CD14-positive monocyte (primary cell): ENCODE results near the gene CASS4. TPM values are rescaled to one million over a fixed set of nuclear protein-coding genes. Genes with fewer than 3 reads are reported as not detected.

Source experiments
- DNase-seq, 3 donors: peaks; one replicate each; pipeline ENCODE4 v3.0.0-alpha.2; 2011 to 2022
- H2AFZ ChIP-seq: 2 replicates; pipeline ENCODE4 v1.6.0; 2012; ENCODE audit warnings: mild to moderate bottlenecking, low read depth, low read length, inconsistent platforms; ENCODE audit not compliant: insufficient read depth, poor library complexity, severe bottlenecking
- H3K27ac ChIP-seq, 2 donors: 1 replicate in 1 of 2; 2 replicates in 1 of 2; pipeline ENCODE4 v1.5.1; 2012 to 2013; ENCODE audit warnings: low read length in 2 of 2, control low read depth in 1 of 2, inconsistent platforms in 1 of 2, low read depth in 1 of 2, mild to moderate bottlenecking in 1 of 2
- H3K27me3 ChIP-seq, 2 donors: one replicate each; pipeline versions ENCODE4 v1.6.0 to v1.6.1; 2011 to 2013; ENCODE audit warnings: low read length in 2 of 2; ENCODE audit not compliant: control insufficient read depth in 2 of 2, insufficient read depth in 2 of 2
- H3K36me3 ChIP-seq, 2 donors: replicated peaks in 1 of 2; 1 replicate in 1 of 2; 2 replicates in 1 of 2; pipeline versions ENCODE4 v1.5.1 to v1.6.1; 2012 to 2013; ENCODE audit warnings: low read length in 2 of 2, control low read depth in 1 of 2, inconsistent platforms in 1 of 2, mild to moderate bottlenecking in 1 of 2; ENCODE audit not compliant: insufficient read depth in 2 of 2, control insufficient read depth in 1 of 2
- H3K4me1 ChIP-seq, 2 donors: 1 replicate in 1 of 2; 2 replicates in 1 of 2; pipeline versions ENCODE4 v1.5.1 to v1.6.1; 2012 to 2013; ENCODE audit warnings: low read length in 2 of 2, control low read depth in 1 of 2, inconsistent platforms in 1 of 2, mild to moderate bottlenecking in 1 of 2, moderate library complexity in 1 of 2; ENCODE audit not compliant: insufficient read depth in 2 of 2, control insufficient read depth in 1 of 2
- H3K4me2 ChIP-seq: replicated peaks from 2 replicates; pipeline ENCODE3; 2012; ENCODE audit warnings: low read length, moderate library complexity, mild to moderate bottlenecking; ENCODE audit not compliant: poor library complexity, severe bottlenecking; ENCODE audit errors: extremely low read depth
- H3K4me3 ChIP-seq, 3 experiments: fragments of 200-600 bp in 1 of 3; sonication (generic) in 1 of 3; replicated peaks in 1 of 3; 1 replicate in 2 of 3; 2 replicates in 1 of 3; pipeline ENCODE4 v1.5.1; 2011 to 2013; ENCODE audit warnings: low read length in 3 of 3, mild to moderate bottlenecking in 3 of 3, control low read depth in 2 of 3, low read depth in 2 of 3, inconsistent platforms in 1 of 3, moderate library complexity in 1 of 3
- H3K79me2 ChIP-seq: 2 replicates; pipeline ENCODE4 v1.6.0; 2012; ENCODE audit warnings: mild to moderate bottlenecking, control low read depth, inconsistent platforms, low read length, moderate library complexity; ENCODE audit not compliant: insufficient read depth
- H3K9ac ChIP-seq: 2 replicates; pipeline ENCODE4 v1.6.0; 2017; ENCODE audit warnings: low read length, mild to moderate bottlenecking; ENCODE audit not compliant: insufficient read depth, poor library complexity, severe bottlenecking
- H3K9me3 ChIP-seq, 2 donors: replicated peaks in 1 of 2; 1 replicate in 1 of 2; 2 replicates in 1 of 2; pipeline versions ENCODE4 v1.5.1 to v1.6.1; 2012 to 2013; ENCODE audit warnings: low read length in 2 of 2, control low read depth in 1 of 2; ENCODE audit not compliant: control insufficient read depth in 1 of 2, insufficient read depth in 1 of 2
- H4K20me1 ChIP-seq: 2 replicates; pipeline ENCODE4 v1.6.0; 2012; ENCODE audit warnings: mild to moderate bottlenecking, low read length, control low read depth, moderate library complexity; ENCODE audit not compliant: insufficient read depth
- H3K27ac Mint-ChIP-seq, 7 donors: one replicate each; pipeline ENCODE4 v1.8.0; 2020; ENCODE audit warnings: mild to moderate bottlenecking in 7 of 7, mixed read lengths in 7 of 7, moderate library complexity in 6 of 7, inconsistent platforms in 2 of 7
- H3K27me3 Mint-ChIP-seq, 3 donors: one replicate each; pipeline ENCODE4 v1.8.0; 2021 to 2022; ENCODE audit warnings: low read depth in 3 of 3, mild to moderate bottlenecking in 3 of 3, mixed read lengths in 3 of 3, moderate library complexity in 3 of 3, inconsistent platforms in 1 of 3
- H3K36me3 Mint-ChIP-seq, 2 donors: one replicate each; pipeline ENCODE4 v1.8.0; 2020; ENCODE audit warnings: mixed read lengths in 2 of 2, inconsistent platforms in 1 of 2, mild to moderate bottlenecking in 1 of 2
- H3K4me1 Mint-ChIP-seq: one replicate; pipeline ENCODE4 v1.8.0; 2020; ENCODE audit warnings: mild to moderate bottlenecking, mixed read lengths
- H3K4me3 Mint-ChIP-seq, 2 donors: one replicate each; pipeline ENCODE4 v1.8.0; 2020; ENCODE audit warnings: mild to moderate bottlenecking in 2 of 2, mixed read lengths in 2 of 2, moderate library complexity in 1 of 2
- H3K9me3 Mint-ChIP-seq, 7 donors: one replicate each; pipeline ENCODE4 v1.8.0; 2020 to 2022; ENCODE audit warnings: mixed read lengths in 7 of 7, mild to moderate bottlenecking in 6 of 7, moderate library complexity in 6 of 7, inconsistent platforms in 2 of 7
- WGBS: methylation state at CpG from one replicate; pipeline ENCODE4 v1.1.5; 2013; ENCODE audit warnings: missing lambda C conversion rate; ENCODE audit not compliant: insufficient coverage; 5-methylcytosine and 5-hydroxymethylcytosine counted together
- intact Hi-C, 2 donors: fragments of 100-400 bp; cut with micrococcal nuclease; formaldehyde crosslinking; loops; one replicate each; pipeline versions ENCODE4 v1.15.0 to v1.15.1; 2023
- polyA plus RNA-seq, 3 donors: library from polyadenylated mRNA; depleted of rRNA in 1 of 3; unstranded in 2 of 3; stranded (reverse) in 1 of 3; fragments of 300-500 nt in 2 of 3; fragments of >200 nt in 1 of 3; fragmentation: Illumina TruSeq in 2 of 3; gene quantifications; 1 replicate in 2 of 3; 2 replicates in 1 of 3; pipeline ENCODE4 v1.2.3, GENCODE V29; 2012 to 2021
- TF ChIP-seq, protein P1 (sequence below): fragments of 200-600 bp; IDR thresholded peaks from one replicate; pipeline ENCODE4 v1.8.0; 2022; ENCODE audit warnings: antibody characterized with exemption, mild to moderate bottlenecking

Gene CASS4
- polyA plus RNA-seq, 3 donors: 1.9 to 7.4 (median 6.1) TPM

DNA sequence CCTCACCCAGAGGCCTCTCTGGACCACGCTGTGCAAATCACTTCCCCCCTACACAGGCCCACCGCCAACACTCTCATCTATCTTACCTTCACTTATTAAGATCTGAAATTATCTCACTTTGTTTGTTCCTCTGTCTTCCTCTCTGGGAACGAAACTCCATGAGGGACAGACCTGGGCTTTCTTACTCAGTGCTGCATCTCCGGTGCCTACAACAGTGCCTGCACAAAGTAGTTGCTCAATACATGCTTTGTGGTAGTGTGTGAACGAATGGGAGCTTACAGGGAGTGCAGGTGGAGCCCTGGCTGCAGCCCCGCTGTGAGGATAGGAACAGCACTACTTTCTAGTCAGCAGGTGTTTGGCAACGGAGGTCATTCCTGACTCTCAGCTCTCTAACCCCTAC, 5.3 kb downstream of the CASS4 start:
- H3K36me3 ChIP-seq: no peaks in the 10 kb centered on the region
- H3K27ac Mint-ChIP-seq: peak overlapping the region in 5 of 7 donors; percentile 90 to 98 (median 93)
- 82% methylated on average over 5 of the region's 7 CpGs for WGBS
- H3K4me3 ChIP-seq: peak overlapping the region in 1 of 3 experiments; percentile 3
- H3K27ac ChIP-seq: no peak overlapping the region
- no peaks in the 10 kb centered on the region for H3K27me3 ChIP-seq
- TF ChIP-seq, protein P1, sequence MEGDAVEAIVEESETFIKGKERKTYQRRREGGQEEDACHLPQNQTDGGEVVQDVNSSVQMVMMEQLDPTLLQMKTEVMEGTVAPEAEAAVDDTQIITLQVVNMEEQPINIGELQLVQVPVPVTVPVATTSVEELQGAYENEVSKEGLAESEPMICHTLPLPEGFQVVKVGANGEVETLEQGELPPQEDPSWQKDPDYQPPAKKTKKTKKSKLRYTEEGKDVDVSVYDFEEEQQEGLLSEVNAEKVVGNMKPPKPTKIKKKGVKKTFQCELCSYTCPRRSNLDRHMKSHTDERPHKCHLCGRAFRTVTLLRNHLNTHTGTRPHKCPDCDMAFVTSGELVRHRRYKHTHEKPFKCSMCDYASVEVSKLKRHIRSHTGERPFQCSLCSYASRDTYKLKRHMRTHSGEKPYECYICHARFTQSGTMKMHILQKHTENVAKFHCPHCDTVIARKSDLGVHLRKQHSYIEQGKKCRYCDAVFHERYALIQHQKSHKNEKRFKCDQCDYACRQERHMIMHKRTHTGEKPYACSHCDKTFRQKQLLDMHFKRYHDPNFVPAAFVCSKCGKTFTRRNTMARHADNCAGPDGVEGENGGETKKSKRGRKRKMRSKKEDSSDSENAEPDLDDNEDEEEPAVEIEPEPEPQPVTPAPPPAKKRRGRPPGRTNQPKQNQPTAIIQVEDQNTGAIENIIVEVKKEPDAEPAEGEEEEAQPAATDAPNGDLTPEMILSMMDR: no peak
- peaks cover 78% of the 10 kb centered on the region for H3K4me1 Mint-ChIP-seq
- peaks cover 23% of the 10 kb centered on the region for H3K79me2 ChIP-seq
- no peak for DNase-seq
- intact Hi-C loops: no loop called here
- H3K36me3 Mint-ChIP-seq: peaks cover 34 to 38% of the 10 kb centered on the region in 2 donors
- no peak overlapping the region for H3K9ac ChIP-seq
- H3K27me3 Mint-ChIP-seq: peaks cover 1 to 15% (median 2%) of the 10 kb centered on the region in 3 donors
- peaks cover 0 to 2% (median 0%) of the 10 kb centered on the region in 7 donors for H3K9me3 Mint-ChIP-seq
- peaks cover 0 to 4% of the 10 kb centered on the region in 2 donors for H3K9me3 ChIP-seq
- peak overlapping the region; percentile 3 for H3K4me2 ChIP-seq
- H4K20me1 ChIP-seq: no peaks in the 10 kb centered on the region
- peak overlapping the region in 1 of 2 donors; percentile 73 for H3K4me3 Mint-ChIP-seq
- H3K4me1 ChIP-seq: peaks cover 69 to 79% of the 10 kb centered on the region in 2 donors
- H2AFZ ChIP-seq: no peak overlapping the region

DNA sequence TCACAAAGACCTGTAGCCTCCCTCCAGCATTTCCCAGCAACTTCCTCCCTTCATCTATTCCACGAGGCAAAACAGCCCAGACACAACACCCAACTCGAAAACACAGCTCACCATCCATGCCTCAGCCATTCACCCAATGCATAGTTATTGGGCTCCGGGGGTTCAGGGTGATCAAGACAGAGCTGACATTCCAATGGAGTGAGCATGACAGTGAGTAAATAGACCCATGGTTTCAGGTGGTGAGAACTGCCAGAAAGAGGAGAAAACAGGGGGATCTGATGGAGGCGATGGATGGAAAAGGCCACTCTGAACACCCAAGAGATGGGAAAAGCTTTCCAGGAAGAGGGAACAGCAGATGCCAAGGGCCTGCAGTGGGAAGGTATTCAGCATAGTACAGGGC, 5.9 kb downstream of the CASS4 start:
- Mint-ChIP-seq H3K36me3 (peaks cover 34 to 38% of the 10 kb centered on the region in 2 donors), H3K9me3 (no peaks in the 10 kb centered on the region), H3K4me1 (peaks cover 78% of the 10 kb centered on the region), H3K27ac (peak overlapping the region; percentile 90 to 98 (median 93)), H3K27me3 (peaks cover 1 to 15% (median 2%) of the 10 kb centered on the region in 3 donors), H3K4me3 (peak overlapping the region; percentile 24 to 73)
- no peaks in the 10 kb centered on the region for H3K36me3 ChIP-seq
- no peaks in the 10 kb centered on the region for H3K9me3 ChIP-seq
- H4K20me1 ChIP-seq: no peaks in the 10 kb centered on the region
- no peak for DNase-seq
- H3K4me1 ChIP-seq: peaks cover 69 to 79% of the 10 kb centered on the region in 2 donors
- H3K27me3 ChIP-seq: no peaks in the 10 kb centered on the region
- H3K79me2 ChIP-seq: peaks cover 23% of the 10 kb centered on the region
- 78% methylated on average over 4 of the region's 4 CpGs for WGBS
- peak overlapping the region in 1 of 2 donors; percentile 81 for H3K27ac ChIP-seq
- no peak overlapping the region for H3K9ac ChIP-seq
- intact Hi-C loops: no loop called here
- peak overlapping the region in 1 of 3 experiments; percentile 31 for H3K4me3 ChIP-seq
- H2AFZ ChIP-seq: no peak overlapping the region
- peak overlapping the region; percentile 40 for H3K4me2 ChIP-seq
- TF ChIP-seq, protein P1: no peak
